ENCODE results near the gene GRK5. TPM values are rescaled to one million over a fixed set of nuclear protein-coding genes. Genes with fewer than 3 reads are reported as not detected.

Gene GRK5
- total RNA-seq, 1 experiment from 2014 or later, result 1.2 TPM

DNA sequence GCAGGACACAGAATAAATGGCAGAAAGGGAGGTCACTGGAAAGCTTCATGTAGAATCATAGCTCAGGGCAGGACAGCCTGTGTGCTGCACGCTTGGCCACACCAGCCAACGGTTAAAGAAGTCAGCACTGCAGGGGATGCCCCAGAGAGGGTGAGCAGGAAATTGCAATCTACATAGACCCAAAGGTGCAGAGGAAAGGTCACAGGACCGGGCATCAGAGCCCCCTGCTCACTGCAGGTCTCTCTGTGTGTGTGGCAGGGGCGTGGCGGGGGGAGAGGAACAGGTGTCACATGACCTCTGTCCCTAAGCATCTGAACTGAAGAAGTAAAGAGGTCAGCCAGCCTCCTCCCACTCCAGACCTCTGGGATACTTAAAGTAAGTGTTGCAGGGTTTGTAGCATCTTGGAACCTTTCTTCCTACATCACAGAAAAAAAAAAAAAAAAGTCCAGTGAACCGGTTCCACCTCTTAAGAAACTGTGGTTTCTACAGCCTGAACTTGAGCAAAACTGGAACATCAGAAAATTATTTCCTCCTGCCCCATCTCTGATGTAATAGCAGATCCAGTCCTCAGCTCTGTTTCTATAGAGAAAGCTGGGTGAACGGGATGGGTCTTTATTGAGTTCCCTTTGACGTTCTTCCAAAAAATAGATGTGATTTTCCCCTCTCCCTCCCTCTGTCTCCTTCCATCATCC lies 270.9 kb downstream of the GRK5 start:
- Histone ChIP-seq H2BK120ac (ENCODE audit: low read depth, low read length, poor library complexity, severe bottlenecking) (no peak overlapping the region), H3T11ph (ENCODE audit: low read length) (no peak overlapping the region), H2AK5ac (ENCODE audit: insufficient read length, low read length) (no peak overlapping the region), H3K56ac (ENCODE audit: insufficient read length, low read depth, low read length) (no peak overlapping the region), H2BK20ac (ENCODE audit: low read depth, low read length, poor library complexity, severe bottlenecking) (no peak overlapping the region), H4K91ac (ENCODE audit: insufficient read length, low read depth, low read length) (no peak overlapping the region), H3K14ac (ENCODE audit: insufficient read depth, low read length) (no peak overlapping the region; the same call in 1 of the 2 replicates), H3K4me2 (ENCODE audit: insufficient read depth, insufficient read length, low read length) (no peak overlapping the region), H3K23ac (ENCODE audit: insufficient read length, low read depth, low read length) (no peak overlapping the region), H2BK5ac (ENCODE audit: insufficient read length, low read length) (no peak overlapping the region), H3K4ac (ENCODE audit: low read depth, low read length) (no peak overlapping the region), H2AFZ (ENCODE audit: low read length) (no peak overlapping the region), H3K79me1 (ENCODE audit: insufficient read depth, low read depth, low read length, poor library complexity, severe bottlenecking) (no peaks in the 10 kb centered on the region), H3K4me1 (ENCODE audit: insufficient read depth, low read length) (no peaks in the 10 kb centered on the region; the same call in 1 of the 2 replicates), H3K27me3 (ENCODE audit: insufficient read depth, low read length) (peaks cover 43% of the 10 kb centered on the region), H3K27ac (ENCODE audit: insufficient read length, low read depth, low read length) (no peak overlapping the region), H3K9ac (ENCODE audit: extremely low read depth, insufficient read length, low read length) (no peak overlapping the region), H3K9me3 (ENCODE audit: control insufficient read depth, low read depth, low read length) (no peaks in the 10 kb centered on the region), H4K20me1 (ENCODE audit: control insufficient read depth, insufficient read depth, insufficient read length) (no peaks in the 10 kb centered on the region), H3K18ac (ENCODE audit: insufficient read length, low read depth, low read length) (no peak overlapping the region), H2BK15ac (ENCODE audit: low read depth, low read length) (no peak overlapping the region), H2BK12ac (ENCODE audit: insufficient read length, low read depth, low read length) (no peak overlapping the region), H4K5ac (ENCODE audit: insufficient read length, low read depth, low read length) (no peak overlapping the region), H4K8ac (replicated peaks; ENCODE audit: insufficient read length, low read depth, low read length) (no peak overlapping the region), H3K23me2 (ENCODE audit: insufficient read length, low read depth, low read length, poor library complexity, severe bottlenecking) (no peaks in the 10 kb centered on the region), H3K79me2 (ENCODE audit: insufficient read depth, low read length) (no peaks in the 10 kb centered on the region)
- Mint-ChIP-seq H3K27me3 (ENCODE audit: low read depth) (peaks cover 97% of the 10 kb centered on the region), H3K4me1 (peaks cover 10 to 24% of the 10 kb centered on the region in 2 experiments), H3K9me3 (peaks cover 4 to 5% of the 10 kb centered on the region in 2 experiments; a peak in 3 of 5 replicates), H3K27ac (no peak overlapping the region), H3K4me3 (no peak overlapping the region), H3K36me3 (ENCODE audit: insufficient read depth in 1 of 3, low read depth in 3 of 3) (no peaks in the 10 kb centered on the region; a peak in 1 of 7 replicates)
- WGBS (ENCODE audit: extremely low coverage, insufficient read length, low lambda C conversion rate), result no CpG with 5 or more reads among the region's 8 CpGs
- TF ChIP-seq, protein P1, sequence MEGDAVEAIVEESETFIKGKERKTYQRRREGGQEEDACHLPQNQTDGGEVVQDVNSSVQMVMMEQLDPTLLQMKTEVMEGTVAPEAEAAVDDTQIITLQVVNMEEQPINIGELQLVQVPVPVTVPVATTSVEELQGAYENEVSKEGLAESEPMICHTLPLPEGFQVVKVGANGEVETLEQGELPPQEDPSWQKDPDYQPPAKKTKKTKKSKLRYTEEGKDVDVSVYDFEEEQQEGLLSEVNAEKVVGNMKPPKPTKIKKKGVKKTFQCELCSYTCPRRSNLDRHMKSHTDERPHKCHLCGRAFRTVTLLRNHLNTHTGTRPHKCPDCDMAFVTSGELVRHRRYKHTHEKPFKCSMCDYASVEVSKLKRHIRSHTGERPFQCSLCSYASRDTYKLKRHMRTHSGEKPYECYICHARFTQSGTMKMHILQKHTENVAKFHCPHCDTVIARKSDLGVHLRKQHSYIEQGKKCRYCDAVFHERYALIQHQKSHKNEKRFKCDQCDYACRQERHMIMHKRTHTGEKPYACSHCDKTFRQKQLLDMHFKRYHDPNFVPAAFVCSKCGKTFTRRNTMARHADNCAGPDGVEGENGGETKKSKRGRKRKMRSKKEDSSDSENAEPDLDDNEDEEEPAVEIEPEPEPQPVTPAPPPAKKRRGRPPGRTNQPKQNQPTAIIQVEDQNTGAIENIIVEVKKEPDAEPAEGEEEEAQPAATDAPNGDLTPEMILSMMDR (conservative IDR thresholded peaks at IDR 0.05), result no peak
- DNase-seq, result no peak

Data from H9 (cell line).